Right lobe of liver (tissue), 4 donors: ENCODE measurements around the gene STRBP.

ENCODE experiments used
- CTCF ChIP-seq, 4 donors: fragments of 200-600 bp in 3 of 4; fragments of 450-650 bp in 1 of 4; IDR thresholded peaks; one replicate each; pipeline versions ENCODE4 v1.5.1 to v1.8.0; 2016 to 2022; ENCODE audit warnings: antibody characterized with exemption in 4 of 4, mild to moderate bottlenecking in 2 of 4
- POLR2A ChIP-seq: fragments of 450-650 bp; IDR thresholded peaks from one replicate; pipeline ENCODE4 v1.6.1; 2017; ENCODE audit warnings: antibody characterized with exemption, mild to moderate bottlenecking
- donor health status: DM: no; HTN: no; CAD: no.
- donor health status: DM: no; HTN: no; CAD: no.
- donor health status: DM: no; HTN: yes; CAD: no.

- TF ChIP-seq CTCF (IDR thresholded peaks at IDR 0.05) (no peak), POLR2A (no peak)
These were observed 44.0 kb upstream of the STRBP start for GRCh38 chr9:123312306-123312877.
